ENCODE results near the gene PTPRH.

PTPRH gene

DNA sequence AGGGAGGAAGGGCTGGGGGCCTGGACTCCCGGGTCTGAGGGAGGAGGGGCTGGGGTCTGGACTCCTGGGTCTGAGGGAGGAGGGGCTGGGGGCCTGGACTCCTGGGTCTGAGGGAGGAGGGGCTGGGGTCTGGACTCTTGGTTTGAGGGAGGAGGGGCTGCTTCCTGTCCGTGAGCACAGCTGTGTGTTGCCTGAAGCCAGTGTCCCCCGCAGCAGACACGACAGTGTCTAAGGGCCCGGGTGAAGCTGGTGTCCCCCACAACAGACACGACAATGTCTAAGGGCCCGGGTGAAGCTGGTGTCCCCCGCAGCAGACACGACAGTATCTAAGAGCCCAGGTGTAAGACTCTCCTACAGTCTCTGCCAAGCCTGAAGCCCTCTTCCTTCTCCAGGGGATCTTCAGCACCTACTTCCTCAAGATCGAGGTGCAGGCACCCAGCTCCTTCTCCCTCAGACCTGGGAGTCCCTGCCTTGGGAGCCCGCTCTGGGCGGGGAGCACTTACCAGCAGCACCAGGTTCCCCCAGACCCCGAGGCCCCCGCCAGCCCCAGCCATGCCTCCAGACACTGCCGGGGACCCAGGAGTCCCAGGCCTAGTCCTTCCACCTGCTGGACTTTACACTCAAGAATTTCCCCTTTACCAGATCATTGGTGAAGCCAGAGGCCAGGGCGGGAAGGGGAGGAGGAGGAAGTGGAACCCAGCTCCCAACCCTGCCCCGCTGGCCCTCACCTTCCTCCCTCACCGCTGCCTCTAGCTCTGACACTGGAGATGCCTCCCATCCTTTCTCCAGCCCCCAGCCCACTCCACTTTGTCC is at the start of gene PTPRH:
Gene PTPRH (minus strand): TSS at position 622 of the 813 bp plus-strand sequence. CDS start 68 bp downstream, at position 554.
- no peak for DNase-seq (ENCODE audit: low read depth)

GRCh38 chr19:55258476-55258827 is 49.2 kb upstream of the PTPRH start:
- no peak for DNase-seq (ENCODE audit: low read depth)

DNA sequence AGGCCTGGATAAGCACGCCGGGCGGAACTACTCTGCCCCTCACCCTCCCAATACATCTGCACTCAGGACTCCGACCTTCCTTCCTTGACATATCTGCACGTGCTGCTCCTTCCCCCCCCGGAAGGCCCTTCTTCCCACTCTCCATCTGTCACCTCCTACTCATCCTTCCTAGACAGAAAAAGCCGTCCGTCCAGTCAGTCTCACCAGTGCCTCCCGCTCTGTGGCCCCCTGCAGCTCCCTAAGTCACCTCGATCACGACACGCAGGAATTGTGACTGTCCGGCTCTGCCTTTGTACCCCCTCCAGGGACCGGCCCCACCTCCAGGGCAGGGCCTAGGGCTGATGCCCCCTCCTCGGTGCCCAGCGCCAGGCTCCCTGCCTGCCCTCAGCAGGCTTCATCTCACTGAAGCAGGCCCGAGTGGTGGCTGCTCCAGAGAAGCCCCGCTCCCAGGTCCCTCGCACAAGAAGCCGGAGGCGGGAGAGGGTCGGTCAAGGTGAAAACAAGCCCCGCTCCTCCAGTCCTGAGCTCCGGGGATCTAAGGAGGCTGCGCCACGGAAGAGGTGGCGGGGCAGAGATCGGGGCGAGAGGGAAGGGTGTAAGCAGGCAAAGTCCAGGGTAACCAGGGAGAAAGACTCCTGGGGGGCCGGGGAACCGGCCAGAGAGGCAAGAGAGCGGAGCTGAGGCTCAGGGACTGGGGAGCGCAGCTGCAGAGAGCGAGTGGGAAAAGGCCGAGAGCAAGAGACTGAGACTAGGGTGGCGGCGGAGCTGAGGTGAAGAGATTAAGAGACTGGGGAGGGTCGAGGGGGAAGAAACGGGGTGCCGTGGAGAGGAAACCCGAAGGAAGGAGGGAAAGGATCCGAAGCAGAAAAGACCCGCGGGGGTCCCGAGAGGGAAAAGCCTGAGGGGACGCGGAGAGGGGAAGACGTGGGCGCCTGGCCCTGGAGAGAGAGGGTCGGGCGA is 48.4 kb upstream of the PTPRH start:
- DNase-seq (ENCODE audit: low read depth): no peak

GRCh38 chr19:55256562-55257460 is 47.5 kb upstream of the PTPRH start:
- DNase-seq (ENCODE audit: low read depth): no peak

- peak; percentile 51 for DNase-seq (ENCODE audit: low read depth)
Measured at GRCh38 chr19:55255618-55256423, 46.5 kb upstream of the PTPRH start.

- DNase-seq (ENCODE audit: low read depth): no peak
Measured at GRCh38 chr19:55254625-55254977, 45.3 kb upstream of the PTPRH start.

- DNase-seq (ENCODE audit: low read depth): no peak
Measured at GRCh38 chr19:55253842-55254624, 44.7 kb upstream of the PTPRH start.

DNA sequence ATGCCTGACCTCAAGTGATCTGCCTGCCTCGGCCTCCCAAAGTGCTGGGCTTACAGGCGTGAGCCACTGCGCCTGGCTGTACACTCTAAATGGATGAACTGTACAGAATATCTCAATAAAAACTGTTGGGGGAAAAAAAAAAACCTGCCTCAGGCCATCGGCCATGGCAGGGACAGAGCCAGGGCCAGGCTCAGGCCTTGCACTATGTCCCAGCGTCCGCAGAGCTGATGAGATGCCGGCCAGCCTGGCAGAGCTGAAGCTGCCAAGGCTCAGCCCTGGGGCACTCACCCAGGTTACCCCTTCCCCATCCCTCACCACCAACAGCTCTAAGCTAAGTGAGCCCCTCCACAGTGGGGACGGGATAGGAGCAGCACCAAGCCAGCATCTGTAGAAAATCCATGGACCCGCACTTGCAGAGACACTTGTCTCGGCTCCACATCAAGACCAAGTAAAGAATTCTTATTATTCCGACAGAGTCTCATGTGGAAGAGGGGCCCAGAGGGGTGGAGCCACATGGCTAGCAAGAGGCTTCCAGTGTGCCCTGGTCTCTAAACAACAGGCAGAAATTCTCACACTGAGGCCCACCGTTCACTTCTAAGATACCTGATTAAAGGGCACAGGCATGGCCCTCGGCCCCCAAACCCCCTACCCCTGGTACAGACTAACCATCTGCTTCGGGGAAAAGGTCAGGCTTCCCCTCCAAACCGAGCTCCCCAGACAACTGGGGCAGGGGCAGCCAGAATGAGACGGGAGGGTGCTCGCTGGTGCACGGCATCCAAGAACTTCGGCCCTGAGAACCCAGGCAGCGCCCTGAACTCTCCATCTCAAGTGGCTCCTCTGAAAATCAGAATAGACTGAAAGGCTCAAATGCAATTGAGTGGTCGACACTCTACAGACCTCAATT is 43.7 kb upstream of the PTPRH start:
- DNase-seq (ENCODE audit: low read depth): no peak

GRCh38 chr19:55251341-55252081 is 42.2 kb upstream of the PTPRH start:
- DNase-seq (ENCODE audit: low read depth): no peak

- DNase-seq (ENCODE audit: low read depth): no peak
Measured at GRCh38 chr19:55250262-55251036, 41.1 kb upstream of the PTPRH start.

DNA sequence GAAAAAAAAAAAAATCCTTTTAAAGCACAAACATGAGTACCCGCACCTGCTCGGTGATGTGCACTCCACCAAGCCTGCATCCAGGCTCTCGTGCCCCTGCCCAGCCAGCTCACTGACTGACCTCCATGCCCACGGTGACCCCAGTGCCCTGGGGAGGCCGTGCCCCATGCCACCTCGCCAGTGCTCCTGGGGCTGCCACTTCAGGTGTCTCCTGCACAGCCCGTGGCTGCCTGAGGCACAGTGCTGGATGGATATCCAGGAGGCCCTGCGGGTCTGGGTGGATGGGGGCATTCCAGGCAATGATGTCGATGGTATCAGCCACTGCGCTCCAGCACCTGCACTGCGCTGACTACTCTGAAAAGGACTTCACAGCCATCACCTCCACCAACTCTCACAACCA is 40.5 kb upstream of the PTPRH start:
- no peak for DNase-seq (ENCODE audit: low read depth)

DNA sequence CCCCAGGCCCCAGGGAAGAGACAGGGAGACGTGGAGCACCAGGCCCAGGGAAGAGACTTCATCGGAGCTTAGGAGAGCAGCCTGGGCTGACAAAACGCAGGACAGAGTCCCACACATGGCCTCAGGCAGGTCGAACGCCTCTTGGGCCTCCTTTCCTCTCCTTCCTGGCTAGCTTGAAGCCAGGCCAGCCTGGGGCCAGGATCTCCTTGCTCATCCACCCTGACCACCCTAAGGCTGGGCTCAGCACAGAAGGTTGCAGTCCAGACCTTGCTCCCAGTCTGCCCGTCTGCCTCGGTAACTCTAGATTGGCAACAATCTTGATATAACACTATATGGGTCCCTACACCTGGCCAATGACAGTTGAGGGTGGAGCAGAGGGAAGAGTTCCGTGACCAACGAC is 39.4 kb upstream of the PTPRH start:
- DNase-seq (ENCODE audit: low read depth): no peak

DNA sequence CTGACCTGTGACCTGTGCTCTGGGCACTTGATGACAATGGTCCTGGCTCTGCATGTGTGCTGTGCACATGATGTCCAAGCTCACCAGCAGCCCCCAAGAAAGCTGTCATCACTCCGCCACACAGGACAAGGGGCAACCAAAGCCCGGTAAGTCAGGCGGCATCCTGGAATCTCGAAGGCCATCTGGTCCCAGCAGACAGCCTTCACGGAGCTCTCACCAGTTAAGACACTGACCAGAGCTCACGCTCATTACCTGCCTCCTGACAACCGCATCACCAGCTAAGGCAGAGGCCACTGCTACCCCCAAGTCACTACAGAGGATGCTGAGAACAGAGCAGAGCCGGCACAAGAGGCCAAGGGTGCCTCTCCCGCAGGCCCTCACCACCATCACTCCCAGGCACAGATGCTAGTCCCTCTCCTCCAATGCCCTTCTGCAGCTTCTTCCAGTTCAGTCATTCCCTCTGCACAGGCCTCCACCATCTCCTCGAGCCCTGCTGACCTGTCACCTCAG is 38.9 kb upstream of the PTPRH start:
- DNase-seq (ENCODE audit: low read depth): no peak

- no peak for DNase-seq (ENCODE audit: low read depth)
Measured at GRCh38 chr19:55247621-55248099, 38.4 kb upstream of the PTPRH start.

GRCh38 chr19:55246462-55247451 is 37.5 kb upstream of the PTPRH start:
- no peak for DNase-seq (ENCODE audit: low read depth)

- DNase-seq (ENCODE audit: low read depth): no peak
Measured at GRCh38 chr19:55245236-55245904, 36.1 kb upstream of the PTPRH start.

All from stromal cell of bone marrow (primary cell).